NCI-H1417 treated with DMSO at 0.1 percent for 48 hours (cell line): ENCODE data around the gene LRRD1.
A peak's percentile ranks its signal among the peaks of the same experiment; 100 is the strongest.
"Not testable (repeated sequence)": the region's sequence is repeated elsewhere in the genome, so short reads cannot be mapped to it uniquely, and the experiment has no call there.

ENCODE experiments used
- DNase-seq: peaks from one replicate; lab custom pipeline; 2025; lab: John Stamatoyannopoulos, UW

The LRRD1 gene

GRCh38 chr7:92141161-92141560, 37.8 kb downstream of the LRRD1 start:
- DNase-seq: no peak

- DNase-seq: no peak
Measured at GRCh38 chr7:92137557-92137956, 41.4 kb downstream of the LRRD1 start.

GRCh38 chr7:92135052-92135889, 43.7 kb downstream of the LRRD1 start:
- DNase-seq: peak; percentile 19

- peak; percentile 87 for DNase-seq
Measured at GRCh38 chr7:92134271-92135051, 44.5 kb downstream of the LRRD1 start, which contains the start of gene CYP51A1. TSS of gene CYP51A1 (minus strand) at chr7:92134477. CDS start at chr7:92134364, 113 bp downstream.

- peak; percentile 46 for DNase-seq
Measured at GRCh38 chr7:92133737-92134270, 45.1 kb downstream of the LRRD1 start.

- no peak for DNase-seq
Measured at GRCh38 chr7:92133133-92133736, 45.7 kb downstream of the LRRD1 start.

- DNase-seq: no peak
Measured at GRCh38 chr7:92131764-92132330, 47.1 kb downstream of the LRRD1 start.

- DNase-seq: no peak
Measured at GRCh38 chr7:92131093-92131492, 47.8 kb downstream of the LRRD1 start.

GRCh38 chr7:92121681-92122080, 57.3 kb downstream of the LRRD1 start:
- no peak for DNase-seq

GRCh38 chr7:92119213-92119759, 59.7 kb downstream of the LRRD1 start:
- no peak for DNase-seq

- DNase-seq: no peak
Measured at GRCh38 chr7:92116949-92117348, 62.0 kb downstream of the LRRD1 start.

- DNase-seq: no peak
Measured at GRCh38 chr7:92115821-92116220, 63.1 kb downstream of the LRRD1 start.

- no peak for DNase-seq
Measured at GRCh38 chr7:92110857-92111256, 68.1 kb downstream of the LRRD1 start.

GRCh38 chr7:92108821-92109220, 70.1 kb downstream of the LRRD1 start:
- no peak for DNase-seq

- not testable (repeated sequence) for DNase-seq
Measured at GRCh38 chr7:92102862-92103261, 76.1 kb downstream of the LRRD1 start.

GRCh38 chr7:92100534-92100933, 78.4 kb downstream of the LRRD1 start:
- no peak for DNase-seq

GRCh38 chr7:92095380-92095779, 83.6 kb downstream of the LRRD1 start:
- DNase-seq: no peak
